NCI-H146 (cell line): ENCODE data around the gene SESN3.
"Not testable (repeated sequence)": the region's sequence is repeated elsewhere in the genome, so short reads cannot be mapped to it uniquely, and the experiment has no call there.

Experiments
- DNase-seq: peaks from one replicate; lab custom pipeline; 2025; lab: John Stamatoyannopoulos, UW

The SESN3 gene

GRCh38 chr11:95150956-95151684, 79.9 kb downstream of the SESN3 start:
- no peak for DNase-seq

- no peak for DNase-seq
Measured at GRCh38 chr11:95149651-95150364, 81.2 kb downstream of the SESN3 start.

- no peak for DNase-seq
Measured at GRCh38 chr11:95148938-95149337, 82.1 kb downstream of the SESN3 start.

GRCh38 chr11:95148406-95148805, 82.6 kb downstream of the SESN3 start:
- no peak for DNase-seq

GRCh38 chr11:95147364-95147905, 83.6 kb downstream of the SESN3 start:
- DNase-seq, result no peak

- no peak for DNase-seq
Measured at GRCh38 chr11:95145430-95146060, 85.5 kb downstream of the SESN3 start.

- DNase-seq, result no peak
Measured at GRCh38 chr11:95144313-95145235, 86.4 kb downstream of the SESN3 start.

- DNase-seq, result no peak
Measured at GRCh38 chr11:95143106-95143681, 87.8 kb downstream of the SESN3 start.

- no peak for DNase-seq
Measured at GRCh38 chr11:95142431-95142830, 88.6 kb downstream of the SESN3 start.

GRCh38 chr11:95140397-95141033, 90.5 kb downstream of the SESN3 start:
- no peak for DNase-seq

- DNase-seq, result no peak
Measured at GRCh38 chr11:95138448-95138847, 92.6 kb downstream of the SESN3 start.

- DNase-seq, result no peak
Measured at GRCh38 chr11:95137299-95137698, 93.7 kb downstream of the SESN3 start.

GRCh38 chr11:95136747-95137146, 94.3 kb downstream of the SESN3 start:
- not testable (repeated sequence) for DNase-seq

- no peak for DNase-seq
Measured at GRCh38 chr11:95135880-95136279, 95.1 kb downstream of the SESN3 start.

GRCh38 chr11:95135155-95135554, 95.8 kb downstream of the SESN3 start:
- no peak for DNase-seq

- DNase-seq, result no peak
Measured at GRCh38 chr11:95134491-95134890, 96.5 kb downstream of the SESN3 start.

- no peak for DNase-seq
Measured at GRCh38 chr11:95132956-95133355, 98.0 kb downstream of the SESN3 start.

GRCh38 chr11:95128602-95129001, 102.4 kb downstream of the SESN3 start:
- DNase-seq, result no peak

- DNase-seq, result no peak
Measured at GRCh38 chr11:95123556-95123955, 107.4 kb downstream of the SESN3 start.

GRCh38 chr11:95121698-95122097, 109.3 kb downstream of the SESN3 start:
- DNase-seq, result no peak
